ENCODE results near the gene FARP1.

GRCh38 chr13:98352226-98352625, 209.3 kb downstream of the FARP1 start:
- TF ChIP-seq, protein P1, sequence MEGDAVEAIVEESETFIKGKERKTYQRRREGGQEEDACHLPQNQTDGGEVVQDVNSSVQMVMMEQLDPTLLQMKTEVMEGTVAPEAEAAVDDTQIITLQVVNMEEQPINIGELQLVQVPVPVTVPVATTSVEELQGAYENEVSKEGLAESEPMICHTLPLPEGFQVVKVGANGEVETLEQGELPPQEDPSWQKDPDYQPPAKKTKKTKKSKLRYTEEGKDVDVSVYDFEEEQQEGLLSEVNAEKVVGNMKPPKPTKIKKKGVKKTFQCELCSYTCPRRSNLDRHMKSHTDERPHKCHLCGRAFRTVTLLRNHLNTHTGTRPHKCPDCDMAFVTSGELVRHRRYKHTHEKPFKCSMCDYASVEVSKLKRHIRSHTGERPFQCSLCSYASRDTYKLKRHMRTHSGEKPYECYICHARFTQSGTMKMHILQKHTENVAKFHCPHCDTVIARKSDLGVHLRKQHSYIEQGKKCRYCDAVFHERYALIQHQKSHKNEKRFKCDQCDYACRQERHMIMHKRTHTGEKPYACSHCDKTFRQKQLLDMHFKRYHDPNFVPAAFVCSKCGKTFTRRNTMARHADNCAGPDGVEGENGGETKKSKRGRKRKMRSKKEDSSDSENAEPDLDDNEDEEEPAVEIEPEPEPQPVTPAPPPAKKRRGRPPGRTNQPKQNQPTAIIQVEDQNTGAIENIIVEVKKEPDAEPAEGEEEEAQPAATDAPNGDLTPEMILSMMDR (IDR thresholded peaks at IDR 0.05): no peak
- TF ChIP-seq POLR2A (IDR thresholded peaks at IDR 0.05): no peak
